Measurements from ENCODE around the gene SGCD.

Gene SGCD

DNA sequence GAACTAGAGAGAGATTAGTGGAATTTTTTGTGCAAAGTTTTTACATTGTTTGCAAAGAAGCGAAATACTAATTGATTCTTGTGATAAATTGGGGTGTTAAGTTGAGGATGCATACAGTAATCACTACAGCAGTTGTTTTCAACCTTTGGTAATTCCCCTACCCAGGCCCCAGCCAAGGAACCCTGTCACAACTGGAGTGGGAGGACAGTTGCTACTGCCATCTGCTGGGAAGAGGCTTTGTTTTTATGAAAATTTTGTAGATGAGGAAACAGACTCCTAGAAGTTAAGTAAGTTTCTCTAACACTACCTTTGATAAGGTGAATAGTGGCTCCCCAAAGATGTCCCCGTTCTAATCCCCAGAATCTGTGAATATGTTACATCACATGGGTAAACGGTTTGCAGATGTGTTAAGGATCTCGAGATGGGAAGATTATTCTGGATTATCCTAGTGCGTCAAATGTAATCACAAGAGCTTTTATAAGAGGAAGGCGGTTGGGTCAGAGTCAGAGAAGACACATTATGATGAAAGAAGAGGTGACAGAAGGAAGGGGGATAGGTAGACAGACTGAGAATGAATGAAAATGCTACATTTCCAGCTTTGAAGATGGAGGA is 489.1 kb downstream of the SGCD start:
- TF ChIP-seq POLR2A (IDR thresholded peaks at IDR 0.05; ENCODE audit: low read depth, low read length) (no peak), SPI1 (IDR thresholded peaks at IDR 0.05; ENCODE audit: low read depth, low read length) (no peak), TAF1 (IDR thresholded peaks at IDR 0.05; ENCODE audit: low read depth, low read length) (no peak), PAX5 (IDR thresholded peaks at IDR 0.05; ENCODE audit: insufficient read depth, low read length, severe bottlenecking) (no peak), POU2F2 (IDR thresholded peaks at IDR 0.05; ENCODE audit: low read depth, low read length) (no peak), POLR2AphosphoS5 (IDR thresholded peaks at IDR 0.05; ENCODE audit: low read depth, low read length) (no peak)
- peak; percentile 22 for DNase-seq (ENCODE audit: insufficient read length, low spot score)
- peak; percentile 20 for FAIRE-seq

All from GM12891 (cell line).